Karpas-422 (cell line): ENCODE data around the gene RIPK4. TPM values are rescaled to one million over a fixed set of nuclear protein-coding genes. Genes with fewer than 3 reads are reported as not detected.

Experiments
- DNase-seq: peaks from one replicate; pipeline ENCODE4 v3.0.0-alpha.2; 2015
- H2AFZ ChIP-seq: fragments of 200-600 bp; sonication (generic); 2 replicates; pipeline ENCODE4 v1.6.1; 2014; ENCODE audit warnings: antibody characterized with exemption, low read length, mixed read lengths
- H3K27ac ChIP-seq: fragments of 200-600 bp; sonication (generic); 2 replicates; pipeline ENCODE4 v1.5.1; 2014; ENCODE audit warnings: mild to moderate bottlenecking, low read length, moderate library complexity
- H3K27me3 ChIP-seq: fragments of 200-600 bp; sonication (generic); 2 replicates; pipeline ENCODE4 v1.6.1; 2014; ENCODE audit warnings: low read length, mixed read lengths
- H3K36me3 ChIP-seq: fragments of 200-600 bp; sonication (generic); 2 replicates; pipeline ENCODE4 v1.6.1; 2014; ENCODE audit warnings: low read length, mixed read lengths; ENCODE audit not compliant: insufficient read depth
- H3K4me1 ChIP-seq: fragments of 200-600 bp; sonication (generic); 2 replicates; pipeline ENCODE4 v1.6.1; 2014; ENCODE audit warnings: mild to moderate bottlenecking, low read length, mixed read lengths
- H3K4me2 ChIP-seq: fragments of 200-600 bp; sonication (generic); 2 replicates; pipeline ENCODE4 v1.6.1; 2014; ENCODE audit warnings: low read length, low read depth, mild to moderate bottlenecking; ENCODE audit not compliant: poor library complexity, severe bottlenecking
- H3K4me3 ChIP-seq: fragments of 200-600 bp; sonication (generic); 2 replicates; pipeline ENCODE4 v1.5.1; 2014; ENCODE audit warnings: mild to moderate bottlenecking, antibody characterized with exemption, low read length, mixed read lengths
- H3K79me2 ChIP-seq: fragments of 200-600 bp; sonication (generic); 2 replicates; pipeline ENCODE4 v1.6.1; 2014; ENCODE audit warnings: mild to moderate bottlenecking, low read length, mixed read lengths
- H3K9ac ChIP-seq: fragments of 200-600 bp; sonication (generic); 2 replicates; pipeline ENCODE4 v1.6.0; 2014; ENCODE audit warnings: low read length
- H3K9me2 ChIP-seq: fragments of 200-600 bp; sonication (generic), shearing (Covaris generic); replicated peaks from 2 replicates; pipeline ENCODE4 v1.6.0; 2014; ENCODE audit warnings: mild to moderate bottlenecking, low read length, moderate library complexity; ENCODE audit not compliant: insufficient read depth
- H3K9me3 ChIP-seq: fragments of 300-700, 200-600 bp; sonication (generic); 2 replicates; pipeline ENCODE4 v1.6.1; 2014; ENCODE audit warnings: low read length, mixed read lengths
- H4K20me1 ChIP-seq: fragments of 200-600 bp; sonication (generic); 2 replicates; pipeline ENCODE4 v1.6.1; 2014; ENCODE audit warnings: mild to moderate bottlenecking, antibody characterized with exemption, low read length, low read depth; ENCODE audit not compliant: insufficient read depth
- total RNA-seq: library from RNA; depleted of rRNA; stranded (reverse); fragments of >200 nt; shearing (Covaris generic); gene quantifications from 2 replicates; pipeline ENCODE4 v1.2.3, GENCODE V29; 2014; ENCODE audit warnings: low replicate concordance

Gene RIPK4
- total RNA-seq, 1 experiment from 2014 or later = not detected

GRCh38 chr21:41745026-41745820 is 21.6 kb downstream of the RIPK4 start:
- no peak overlapping the region for H3K4me2 ChIP-seq
- no peak overlapping the region for H3K9ac ChIP-seq
- H3K27ac ChIP-seq = no peak overlapping the region
- no peaks in the 10 kb centered on the region for H3K9me3 ChIP-seq
- H3K36me3 ChIP-seq = no peaks in the 10 kb centered on the region
- no peak for DNase-seq
- H2AFZ ChIP-seq = no peak overlapping the region
- H3K4me3 ChIP-seq = no peak overlapping the region
- no peaks in the 10 kb centered on the region for H3K27me3 ChIP-seq
- H3K9me2 ChIP-seq = no peaks in the 10 kb centered on the region
- H3K79me2 ChIP-seq = no peaks in the 10 kb centered on the region
- H4K20me1 ChIP-seq = no peaks in the 10 kb centered on the region
- no peaks in the 10 kb centered on the region for H3K4me1 ChIP-seq

- Histone ChIP-seq H3K27ac (no peak overlapping the region), H2AFZ (no peak overlapping the region), H3K9me2 (no peaks in the 10 kb centered on the region), H4K20me1 (no peaks in the 10 kb centered on the region), H3K27me3 (no peaks in the 10 kb centered on the region), H3K79me2 (no peaks in the 10 kb centered on the region), H3K9ac (no peak overlapping the region), H3K9me3 (no peaks in the 10 kb centered on the region), H3K4me3 (no peak overlapping the region), H3K4me2 (no peak overlapping the region), H3K36me3 (no peaks in the 10 kb centered on the region), H3K4me1 (no peaks in the 10 kb centered on the region)
- no peak for DNase-seq
These were observed 22.6 kb downstream of the RIPK4 start for GRCh38 chr21:41744028-41744930.

GRCh38 chr21:41743321-41744027 is 23.4 kb downstream of the RIPK4 start:
- no peak for DNase-seq

GRCh38 chr21:41742073-41742875 is 24.6 kb downstream of the RIPK4 start:
- Histone ChIP-seq H3K4me3 (no peak overlapping the region), H4K20me1 (no peaks in the 10 kb centered on the region), H3K36me3 (no peaks in the 10 kb centered on the region), H3K27ac (no peak overlapping the region), H3K9me3 (no peaks in the 10 kb centered on the region), H3K4me2 (no peak overlapping the region), H3K4me1 (no peaks in the 10 kb centered on the region), H3K9ac (no peak overlapping the region), H3K27me3 (no peaks in the 10 kb centered on the region), H3K79me2 (no peaks in the 10 kb centered on the region), H3K9me2 (no peaks in the 10 kb centered on the region), H2AFZ (no peak overlapping the region)
- no peak for DNase-seq

More at GRCh38 chr21:41743321-41744027, 23.4 kb downstream of the RIPK4 start:
- no peak overlapping the region for H3K4me3 ChIP-seq
- no peak overlapping the region for H3K4me2 ChIP-seq
- H3K4me1 ChIP-seq = no peaks in the 10 kb centered on the region
- no peaks in the 10 kb centered on the region for H3K27me3 ChIP-seq
- no peaks in the 10 kb centered on the region for H3K79me2 ChIP-seq
- no peaks in the 10 kb centered on the region for H4K20me1 ChIP-seq
- H3K9me2 ChIP-seq = no peaks in the 10 kb centered on the region
- H3K9me3 ChIP-seq = no peaks in the 10 kb centered on the region
- H3K27ac ChIP-seq = no peak overlapping the region
- H3K36me3 ChIP-seq = no peaks in the 10 kb centered on the region
- no peak overlapping the region for H3K9ac ChIP-seq
- no peak overlapping the region for H2AFZ ChIP-seq

GRCh38 chr21:41741253-41742072 is 25.4 kb downstream of the RIPK4 start:
- H4K20me1 ChIP-seq = no peaks in the 10 kb centered on the region
- DNase-seq = no peak
- no peaks in the 10 kb centered on the region for H3K9me2 ChIP-seq
- no peaks in the 10 kb centered on the region for H3K79me2 ChIP-seq
- no peak overlapping the region for H3K27ac ChIP-seq
- H3K9ac ChIP-seq = no peak overlapping the region
- H3K9me3 ChIP-seq = no peaks in the 10 kb centered on the region
- H3K4me2 ChIP-seq = no peak overlapping the region
- H2AFZ ChIP-seq = no peak overlapping the region
- no peaks in the 10 kb centered on the region for H3K36me3 ChIP-seq
- no peaks in the 10 kb centered on the region for H3K27me3 ChIP-seq
- H3K4me1 ChIP-seq = no peaks in the 10 kb centered on the region
- H3K4me3 ChIP-seq = no peak overlapping the region

- Histone ChIP-seq H3K4me2 (no peak overlapping the region), H3K9me2 (no peaks in the 10 kb centered on the region), H3K9ac (no peak overlapping the region), H3K27me3 (no peaks in the 10 kb centered on the region), H3K27ac (no peak overlapping the region), H3K36me3 (no peaks in the 10 kb centered on the region), H3K9me3 (no peaks in the 10 kb centered on the region), H4K20me1 (no peaks in the 10 kb centered on the region), H3K4me1 (no peaks in the 10 kb centered on the region), H3K4me3 (no peak overlapping the region), H3K79me2 (no peaks in the 10 kb centered on the region), H2AFZ (no peak overlapping the region)
- DNase-seq = no peak
These were observed 26.1 kb downstream of the RIPK4 start for GRCh38 chr21:41740604-41741252.

GRCh38 chr21:41739936-41740335 is 26.9 kb downstream of the RIPK4 start:
- Histone ChIP-seq H3K79me2 (no peaks in the 10 kb centered on the region), H4K20me1 (no peaks in the 10 kb centered on the region), H3K36me3 (no peaks in the 10 kb centered on the region), H3K4me1 (no peaks in the 10 kb centered on the region), H3K4me3 (no peak overlapping the region), H3K9me3 (no peaks in the 10 kb centered on the region), H3K9me2 (no peaks in the 10 kb centered on the region), H3K27me3 (no peaks in the 10 kb centered on the region), H3K9ac (no peak overlapping the region), H3K27ac (no peak overlapping the region), H3K4me2 (no peak overlapping the region), H2AFZ (no peak overlapping the region)
- DNase-seq = no peak
